ENCODE measurements around the gene MOK.
A peak's percentile ranks its signal among the peaks of the same experiment; 100 is the strongest.

The MOK gene

GRCh38 chr14:102210421-102211042, 94.4 kb downstream of the MOK start:
- Histone ChIP-seq H2BK12ac (ENCODE audit: low read length) (no peak overlapping the region), H3K4me3 (ENCODE audit: low read depth, low read length) (no peak overlapping the region), H3K9ac (ENCODE audit: low read length) (no peak overlapping the region), H3K4me1 (ENCODE audit: control insufficient read depth in 1 of 2, insufficient read depth in 2 of 2, low read length in 2 of 2) (no peaks in the 10 kb centered on the region), H2AFZ (ENCODE audit: insufficient read depth, low read length, poor library complexity) (no peak overlapping the region), H2BK5ac (ENCODE audit: low read depth, low read length, poor library complexity) (no peak overlapping the region), H3K27ac (ENCODE audit: low read depth, low read length) (no peak overlapping the region), H4K12ac (ENCODE audit: low read depth, low read length) (no peak overlapping the region), H3K4ac (ENCODE audit: low read depth, low read length) (no peak overlapping the region), H3K23ac (ENCODE audit: low read length) (no peak overlapping the region), H3K4me2 (ENCODE audit: low read length) (no peak overlapping the region), H2BK120ac (ENCODE audit: insufficient read depth, low read length, poor library complexity) (no peak overlapping the region), H3K14ac (ENCODE audit: low read length) (no peak overlapping the region), H3K9me3 (ENCODE audit: insufficient read depth, low read depth, low read length) (peaks cover 3% of the 10 kb centered on the region), H3K27me3 (ENCODE audit: insufficient read depth, low read length) (no peaks in the 10 kb centered on the region), H4K8ac (ENCODE audit: low read depth, low read length) (no peak overlapping the region), H3K79me2 (ENCODE audit: control insufficient read depth, insufficient read depth, low read length, poor library complexity) (no peaks in the 10 kb centered on the region), H3K79me1 (ENCODE audit: low read length) (no peaks in the 10 kb centered on the region), H3K18ac (ENCODE audit: low read length) (no peak overlapping the region), H2AK5ac (ENCODE audit: low read length) (no peak overlapping the region), H4K91ac (ENCODE audit: low read depth, low read length) (no peak overlapping the region), H3K36me3 (ENCODE audit: control insufficient read depth in 1 of 2, insufficient read depth in 2 of 2, low read length in 2 of 2) (peaks cover 35 to 36% of the 10 kb centered on the region in 2 experiments)
- no CpG with 5 or more reads among the region's 25 CpGs for WGBS (ENCODE audit: extremely low coverage, insufficient coverage, insufficient read length)
- no peak for DNase-seq

- no peak overlapping the region for H3K27ac ChIP-seq (ENCODE audit: low read depth, low read length)
- peaks cover 3% of the 10 kb centered on the region for H3K9me3 ChIP-seq (ENCODE audit: insufficient read depth, low read depth, low read length)
- DNase-seq: peak; percentile 18 to 55
- H2BK5ac ChIP-seq (ENCODE audit: low read depth, low read length, poor library complexity): no peak overlapping the region
- no peak overlapping the region for H3K9ac ChIP-seq (ENCODE audit: low read length)
- H3K4me1 ChIP-seq (ENCODE audit: control insufficient read depth in 1 of 2, insufficient read depth in 2 of 2, low read length in 2 of 2): no peaks in the 10 kb centered on the region
- H3K4ac ChIP-seq (ENCODE audit: low read depth, low read length): no peak overlapping the region
- no peak overlapping the region for H3K23ac ChIP-seq (ENCODE audit: low read length)
- H2BK120ac ChIP-seq (ENCODE audit: insufficient read depth, low read length, poor library complexity): no peak overlapping the region
- H2BK12ac ChIP-seq (ENCODE audit: low read length): no peak overlapping the region
- no peak overlapping the region for H2AK5ac ChIP-seq (ENCODE audit: low read length)
- no peaks in the 10 kb centered on the region for H3K79me2 ChIP-seq (ENCODE audit: control insufficient read depth, insufficient read depth, low read length, poor library complexity)
- H3K4me2 ChIP-seq (ENCODE audit: low read length): no peak overlapping the region
- peaks cover 35 to 41% of the 10 kb centered on the region in 2 experiments for H3K36me3 ChIP-seq (ENCODE audit: control insufficient read depth in 1 of 2, insufficient read depth in 2 of 2, low read length in 2 of 2)
- no peaks in the 10 kb centered on the region for H3K27me3 ChIP-seq (ENCODE audit: insufficient read depth, low read length)
- no peak overlapping the region for H4K8ac ChIP-seq (ENCODE audit: low read depth, low read length)
- no peaks in the 10 kb centered on the region for H3K79me1 ChIP-seq (ENCODE audit: low read length)
- no CpG with 5 or more reads among the region's 19 CpGs for WGBS (ENCODE audit: extremely low coverage, insufficient coverage, insufficient read length)
- H4K12ac ChIP-seq (ENCODE audit: low read depth, low read length): no peak overlapping the region
- no peak overlapping the region for H3K4me3 ChIP-seq (ENCODE audit: low read depth, low read length)
- H3K14ac ChIP-seq (ENCODE audit: low read length): no peak overlapping the region
- no peak overlapping the region for H3K18ac ChIP-seq (ENCODE audit: low read length)
- no peak overlapping the region for H2AFZ ChIP-seq (ENCODE audit: insufficient read depth, low read length, poor library complexity)
- no peak overlapping the region for H4K91ac ChIP-seq (ENCODE audit: low read depth, low read length)
These were observed 95.6 kb downstream of the MOK start for GRCh38 chr14:102209224-102209966.

- Histone ChIP-seq H3K4me1 (ENCODE audit: control insufficient read depth in 1 of 2, insufficient read depth in 2 of 2, low read length in 2 of 2) (no peaks in the 10 kb centered on the region), H3K4me3 (ENCODE audit: low read depth, low read length) (no peak overlapping the region), H3K14ac (ENCODE audit: low read length) (no peak overlapping the region), H3K27me3 (ENCODE audit: insufficient read depth, low read length) (no peaks in the 10 kb centered on the region), H3K79me2 (ENCODE audit: control insufficient read depth, insufficient read depth, low read length, poor library complexity) (no peaks in the 10 kb centered on the region), H3K4me2 (ENCODE audit: low read length) (no peak overlapping the region), H2BK5ac (ENCODE audit: low read depth, low read length, poor library complexity) (no peak overlapping the region), H2BK12ac (ENCODE audit: low read length) (no peak overlapping the region), H3K27ac (ENCODE audit: low read depth, low read length) (no peak overlapping the region), H2AK5ac (ENCODE audit: low read length) (no peak overlapping the region), H3K9ac (ENCODE audit: low read length) (no peak overlapping the region), H3K18ac (ENCODE audit: low read length) (no peak overlapping the region), H3K9me3 (ENCODE audit: insufficient read depth, low read depth, low read length) (peaks cover 3% of the 10 kb centered on the region), H4K12ac (ENCODE audit: low read depth, low read length) (no peak overlapping the region), H4K8ac (ENCODE audit: low read depth, low read length) (no peak overlapping the region), H3K23ac (ENCODE audit: low read length) (no peak overlapping the region), H3K36me3 (ENCODE audit: control insufficient read depth in 1 of 2, insufficient read depth in 2 of 2, low read length in 2 of 2) (peaks cover 38 to 44% of the 10 kb centered on the region in 2 experiments), H2AFZ (ENCODE audit: insufficient read depth, low read length, poor library complexity) (no peak overlapping the region), H3K79me1 (ENCODE audit: low read length) (no peaks in the 10 kb centered on the region), H2BK120ac (ENCODE audit: insufficient read depth, low read length, poor library complexity) (no peak overlapping the region), H4K91ac (ENCODE audit: low read depth, low read length) (no peak overlapping the region), H3K4ac (ENCODE audit: low read depth, low read length) (no peak overlapping the region)
- no peak for DNase-seq
- WGBS (ENCODE audit: extremely low coverage, insufficient coverage, insufficient read length): no CpG with 5 or more reads among the region's 17 CpGs
These were observed 96.2 kb downstream of the MOK start for GRCh38 chr14:102208741-102209140.

- no peak for DNase-seq
- Histone ChIP-seq H3K79me1 (ENCODE audit: low read length) (no peaks in the 10 kb centered on the region), H3K9ac (ENCODE audit: low read length) (no peak overlapping the region), H3K14ac (ENCODE audit: low read length) (no peak overlapping the region), H3K4me3 (ENCODE audit: low read depth, low read length) (no peak overlapping the region), H2AFZ (ENCODE audit: insufficient read depth, low read length, poor library complexity) (no peak overlapping the region), H2BK5ac (ENCODE audit: low read depth, low read length, poor library complexity) (no peak overlapping the region), H2BK12ac (ENCODE audit: low read length) (no peak overlapping the region), H3K27ac (ENCODE audit: low read depth, low read length) (no peak overlapping the region), H3K36me3 (ENCODE audit: control insufficient read depth in 1 of 2, insufficient read depth in 2 of 2, low read length in 2 of 2) (peaks cover 41 to 46% of the 10 kb centered on the region in 2 experiments), H3K27me3 (ENCODE audit: insufficient read depth, low read length) (no peaks in the 10 kb centered on the region), H3K79me2 (ENCODE audit: control insufficient read depth, insufficient read depth, low read length, poor library complexity) (no peaks in the 10 kb centered on the region), H4K12ac (ENCODE audit: low read depth, low read length) (no peak overlapping the region), H3K4ac (ENCODE audit: low read depth, low read length) (no peak overlapping the region), H2AK5ac (ENCODE audit: low read length) (no peak overlapping the region), H4K8ac (ENCODE audit: low read depth, low read length) (no peak overlapping the region), H3K23ac (ENCODE audit: low read length) (no peak overlapping the region), H4K91ac (ENCODE audit: low read depth, low read length) (no peak overlapping the region), H3K4me1 (ENCODE audit: control insufficient read depth in 1 of 2, insufficient read depth in 2 of 2, low read length in 2 of 2) (no peaks in the 10 kb centered on the region), H2BK120ac (ENCODE audit: insufficient read depth, low read length, poor library complexity) (no peak overlapping the region), H3K18ac (ENCODE audit: low read length) (no peak overlapping the region), H3K4me2 (ENCODE audit: low read length) (no peak overlapping the region), H3K9me3 (ENCODE audit: insufficient read depth, low read depth, low read length) (peaks cover 3% of the 10 kb centered on the region)
- WGBS (ENCODE audit: extremely low coverage, insufficient coverage, insufficient read length): no CpG with 5 or more reads among the region's 13 CpGs
These were observed 97.1 kb downstream of the MOK start for GRCh38 chr14:102207831-102208365.

Measured in trophoblast cell (in vitro differentiated cells and primary cell).